ENCODE data around the gene CGNL1.

CGNL1 gene

DNA sequence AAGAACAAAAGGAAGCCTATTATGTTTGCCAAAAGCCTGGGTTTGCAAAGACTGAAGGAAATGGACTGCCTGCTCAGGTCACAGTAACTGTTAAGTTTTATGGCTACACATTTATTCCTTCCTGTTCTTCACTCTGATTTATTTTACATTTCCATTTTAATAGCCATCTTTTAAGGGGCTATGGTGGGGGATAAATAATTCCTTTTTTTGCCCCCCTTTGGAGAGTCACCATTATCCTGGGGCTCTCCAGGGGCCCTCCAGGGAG lies 161.9 kb downstream of the CGNL1 start:
- no peak for DNase-seq (ENCODE audit: low read depth in 2 of 2)
- H3K4me3 ChIP-seq (replicated peaks in 1 of 2; ENCODE audit: low read depth in 2 of 2, low read length in 2 of 2) = no peak overlapping the region
- TF ChIP-seq, protein P1, sequence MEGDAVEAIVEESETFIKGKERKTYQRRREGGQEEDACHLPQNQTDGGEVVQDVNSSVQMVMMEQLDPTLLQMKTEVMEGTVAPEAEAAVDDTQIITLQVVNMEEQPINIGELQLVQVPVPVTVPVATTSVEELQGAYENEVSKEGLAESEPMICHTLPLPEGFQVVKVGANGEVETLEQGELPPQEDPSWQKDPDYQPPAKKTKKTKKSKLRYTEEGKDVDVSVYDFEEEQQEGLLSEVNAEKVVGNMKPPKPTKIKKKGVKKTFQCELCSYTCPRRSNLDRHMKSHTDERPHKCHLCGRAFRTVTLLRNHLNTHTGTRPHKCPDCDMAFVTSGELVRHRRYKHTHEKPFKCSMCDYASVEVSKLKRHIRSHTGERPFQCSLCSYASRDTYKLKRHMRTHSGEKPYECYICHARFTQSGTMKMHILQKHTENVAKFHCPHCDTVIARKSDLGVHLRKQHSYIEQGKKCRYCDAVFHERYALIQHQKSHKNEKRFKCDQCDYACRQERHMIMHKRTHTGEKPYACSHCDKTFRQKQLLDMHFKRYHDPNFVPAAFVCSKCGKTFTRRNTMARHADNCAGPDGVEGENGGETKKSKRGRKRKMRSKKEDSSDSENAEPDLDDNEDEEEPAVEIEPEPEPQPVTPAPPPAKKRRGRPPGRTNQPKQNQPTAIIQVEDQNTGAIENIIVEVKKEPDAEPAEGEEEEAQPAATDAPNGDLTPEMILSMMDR (IDR thresholded peaks at IDR 0.05; ENCODE audit: low read depth, low read length) = no peak

DNA sequence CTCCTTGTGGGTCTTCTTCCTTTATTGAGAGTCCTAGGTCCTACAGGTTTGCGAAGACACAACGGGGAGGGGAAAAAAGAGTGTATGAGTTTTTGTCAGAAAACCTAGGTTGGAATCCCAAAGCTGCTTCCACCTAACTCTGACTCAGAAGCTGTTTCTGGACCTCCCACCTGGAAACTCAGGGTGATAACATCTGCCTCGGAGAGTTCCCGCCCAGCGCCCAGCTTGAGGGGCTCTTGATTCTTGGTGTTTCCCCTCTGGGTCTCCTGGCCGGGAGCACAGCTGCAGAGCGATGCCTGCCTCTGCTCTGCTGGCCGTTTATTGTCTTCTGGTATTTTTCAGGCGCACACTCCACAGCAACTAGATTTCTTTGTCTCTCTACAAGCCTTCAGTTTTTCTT lies 162.5 kb downstream of the CGNL1 start:
- H3K4me3 ChIP-seq (replicated peaks in 1 of 2; ENCODE audit: low read depth in 2 of 2, low read length in 2 of 2) = no peak overlapping the region
- DNase-seq (ENCODE audit: low read depth in 2 of 2) = no peak
- TF ChIP-seq, protein P1 (IDR thresholded peaks at IDR 0.05; ENCODE audit: low read depth, low read length) = no peak

DNA sequence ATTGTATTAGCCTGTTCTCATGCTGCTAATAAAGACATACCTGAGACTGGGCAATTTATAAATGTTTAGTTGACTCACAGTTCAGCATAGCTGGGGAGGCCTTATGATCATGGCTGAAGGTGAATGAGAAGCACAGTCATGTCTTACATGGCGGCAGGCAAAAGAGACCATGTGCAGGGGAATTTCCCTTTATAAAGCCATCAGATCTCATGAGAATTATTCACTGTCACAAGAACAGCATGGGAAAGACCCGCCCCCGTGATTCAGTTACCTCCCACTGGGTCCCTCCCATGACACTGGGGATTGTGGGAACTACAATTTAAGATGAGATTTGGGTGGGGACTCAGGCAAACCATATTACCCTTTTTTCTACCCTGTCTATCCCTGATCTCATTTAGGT lies 163.9 kb downstream of the CGNL1 start:
- no peak for DNase-seq (ENCODE audit: low read depth in 2 of 2)
- H3K4me3 ChIP-seq (replicated peaks in 1 of 2; ENCODE audit: low read depth in 2 of 2, low read length in 2 of 2) = no peak overlapping the region
- TF ChIP-seq, protein P1 (IDR thresholded peaks at IDR 0.05; ENCODE audit: low read depth, low read length) = no peak

DNA sequence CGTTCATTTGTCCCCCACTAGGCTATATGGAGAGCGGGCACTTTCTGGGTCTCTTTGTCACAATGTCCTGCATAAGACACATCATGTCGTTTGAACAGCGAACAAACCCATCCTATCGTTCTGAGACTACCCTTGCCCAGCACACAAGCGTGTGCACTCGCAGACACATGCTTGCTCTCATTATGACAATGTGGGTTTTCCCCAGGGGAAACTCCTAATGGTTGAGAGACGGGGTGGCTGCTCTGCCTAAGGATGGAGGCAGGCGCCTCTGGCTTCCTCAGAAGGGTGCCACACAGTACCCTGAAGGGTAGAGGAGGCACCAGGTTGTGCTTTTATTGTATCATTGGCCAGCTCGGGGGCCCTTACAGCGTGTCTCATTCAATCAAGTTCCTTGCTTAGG lies 164.4 kb downstream of the CGNL1 start:
- no peak for DNase-seq (ENCODE audit: low read depth in 2 of 2)
- H3K4me3 ChIP-seq (replicated peaks in 1 of 2; ENCODE audit: low read depth in 2 of 2, low read length in 2 of 2) = no peak overlapping the region
- TF ChIP-seq, protein P1 (IDR thresholded peaks at IDR 0.05; ENCODE audit: low read depth, low read length) = no peak

DNA sequence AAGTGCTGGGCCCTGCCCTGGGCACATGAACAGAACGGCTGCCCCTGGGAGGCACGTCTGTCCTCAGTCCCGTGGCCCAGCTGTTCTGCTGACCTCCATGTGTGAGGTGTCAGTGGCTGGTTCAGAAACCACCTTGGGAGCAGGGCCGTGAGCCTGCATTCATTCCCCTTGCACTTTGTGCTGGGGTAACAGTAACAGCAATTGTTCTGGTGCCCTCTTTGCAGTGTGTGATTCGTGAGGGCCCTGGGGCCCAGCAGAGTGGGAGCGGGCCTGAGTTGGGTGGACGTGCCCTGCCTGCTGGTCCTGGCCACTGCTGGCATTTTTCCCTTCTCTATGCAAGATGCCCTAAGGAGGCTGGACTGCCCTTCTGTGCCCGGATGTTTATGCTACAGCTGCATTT lies 165.0 kb downstream of the CGNL1 start:
- H3K4me3 ChIP-seq (replicated peaks in 1 of 2; ENCODE audit: low read depth in 2 of 2, low read length in 2 of 2) = no peak overlapping the region
- TF ChIP-seq, protein P1 (IDR thresholded peaks at IDR 0.05; ENCODE audit: low read depth, low read length) = no peak
- no peak for DNase-seq (ENCODE audit: low read depth in 2 of 2)

DNA sequence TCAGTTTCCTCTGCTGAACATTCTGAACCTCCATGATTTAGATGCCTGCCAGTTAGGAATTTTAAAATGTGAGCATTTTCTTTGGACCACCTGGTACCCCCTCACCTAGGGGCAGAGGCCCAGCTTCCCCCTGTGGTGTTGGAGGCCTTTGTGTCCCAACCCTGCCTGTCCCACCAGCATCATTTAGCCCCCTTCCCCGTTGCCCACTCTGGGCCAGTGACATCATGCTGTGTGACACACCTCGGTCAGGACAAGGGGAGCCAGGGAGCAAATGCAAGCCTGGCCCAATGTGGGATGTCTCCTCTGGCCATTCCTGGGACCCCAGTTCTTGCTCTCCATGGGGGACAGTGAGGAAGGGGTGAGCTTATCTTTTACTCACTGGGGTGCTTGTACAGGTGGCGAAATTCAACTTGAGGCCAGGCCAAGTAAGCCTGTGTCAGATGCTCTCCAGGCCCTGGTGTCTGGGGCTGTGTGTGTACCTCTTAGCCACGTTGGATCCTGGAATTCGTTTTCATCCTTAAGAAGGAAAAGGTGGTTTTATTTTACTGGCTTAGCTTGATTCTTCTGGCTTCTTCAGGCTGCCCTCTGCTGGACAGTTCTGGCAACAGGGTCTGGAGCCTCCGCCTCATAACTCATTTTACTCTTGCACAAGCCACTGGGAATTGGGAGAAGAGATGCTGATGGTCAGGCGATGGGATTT lies 165.7 kb downstream of the CGNL1 start:
- H3K4me3 ChIP-seq (replicated peaks in 1 of 2; ENCODE audit: low read depth in 2 of 2, low read length in 2 of 2) = no peak overlapping the region
- DNase-seq (ENCODE audit: low read depth in 2 of 2) = peak; percentile 87 to 88
- TF ChIP-seq, protein P1 (IDR thresholded peaks at IDR 0.05; ENCODE audit: low read depth, low read length) = peak; percentile 93

DNA sequence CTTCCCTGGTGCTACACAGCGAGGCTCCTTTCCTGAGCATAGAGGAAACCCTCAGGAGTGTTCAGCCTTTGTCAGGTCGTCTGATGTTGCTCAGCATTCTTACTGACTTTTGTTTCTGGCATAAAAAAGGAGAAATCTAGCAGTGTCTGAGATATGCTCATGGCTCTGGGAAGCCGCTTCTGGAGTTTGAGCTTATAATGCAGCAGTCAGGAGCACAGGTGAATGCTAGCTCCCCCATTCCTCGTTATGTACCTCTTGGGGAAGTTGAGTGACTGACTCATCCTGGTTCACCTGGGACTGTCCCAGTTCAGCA lies 166.2 kb downstream of the CGNL1 start:
- TF ChIP-seq, protein P1 (IDR thresholded peaks at IDR 0.05; ENCODE audit: low read depth, low read length) = no peak
- no peak for DNase-seq (ENCODE audit: low read depth in 2 of 2)
- no peak overlapping the region for H3K4me3 ChIP-seq (replicated peaks in 1 of 2; ENCODE audit: low read depth in 2 of 2, low read length in 2 of 2)

Data from cardiac fibroblast (primary cell).